HPDE6-E6E7 (cell line): Measurements from ENCODE around the gene SYNDIG1.

Source experiments
- DNase-seq: peaks from one replicate; pipeline ENCODE4 v3.0.0; 2011; ENCODE audit warnings: missing footprints; ENCODE audit errors: extremely low spot score

The SYNDIG1 gene

GRCh38 chr20:24708411-24709295 lies 239.2 kb downstream of the SYNDIG1 start:
- DNase-seq = no peak
